Osteocyte (in vitro differentiated cells): ENCODE data around the gene PPP1R27. TPM values are rescaled to one million over a fixed set of nuclear protein-coding genes. Genes with fewer than 3 reads are reported as not detected.

Experiments used
- DNase-seq: peaks from one replicate; pipeline ENCODE4 v3.0.0; 2021; ENCODE audit warnings: mixed read lengths; ENCODE audit not compliant: unreplicated experiment; ENCODE audit errors: extremely low spot score
- H3K27ac Mint-ChIP-seq: one replicate; pipeline ENCODE4 v1.8.0; 2021; ENCODE audit warnings: mild to moderate bottlenecking, mixed read lengths; ENCODE audit not compliant: unreplicated experiment
- H3K27me3 Mint-ChIP-seq: one replicate; pipeline ENCODE4 v1.8.0; 2021; ENCODE audit warnings: mixed read lengths; ENCODE audit not compliant: unreplicated experiment
- H3K36me3 Mint-ChIP-seq: one replicate; pipeline ENCODE4 v1.8.0; 2021; ENCODE audit warnings: mixed read lengths; ENCODE audit not compliant: unreplicated experiment
- H3K4me1 Mint-ChIP-seq: one replicate; pipeline ENCODE4 v1.8.0; 2021; ENCODE audit warnings: mixed read lengths; ENCODE audit not compliant: unreplicated experiment
- H3K4me3 Mint-ChIP-seq: one replicate; pipeline ENCODE4 v1.8.0; 2021; ENCODE audit warnings: mild to moderate bottlenecking, moderate library complexity, mixed read lengths; ENCODE audit not compliant: unreplicated experiment
- H3K9me3 Mint-ChIP-seq: one replicate; pipeline ENCODE4 v1.8.0; 2021; ENCODE audit warnings: mixed read lengths; ENCODE audit not compliant: unreplicated experiment
- total RNA-seq: library from RNA; stranded (reverse); gene quantifications from 2 replicates; pipeline ENCODE4 v1.2.1, GENCODE V29; 2021
- TF ChIP-seq, protein P1 (sequence below): fragments of 200-600 bp; sonication (generic); IDR thresholded peaks from 2 replicates; pipeline ENCODE4 v1.5.0; 2021; ENCODE audit warnings: antibody characterized with exemption, mild to moderate bottlenecking, moderate library complexity

PPP1R27 gene
- total RNA-seq, 1 donor from 2014 or later = 0.62 TPM

DNA sequence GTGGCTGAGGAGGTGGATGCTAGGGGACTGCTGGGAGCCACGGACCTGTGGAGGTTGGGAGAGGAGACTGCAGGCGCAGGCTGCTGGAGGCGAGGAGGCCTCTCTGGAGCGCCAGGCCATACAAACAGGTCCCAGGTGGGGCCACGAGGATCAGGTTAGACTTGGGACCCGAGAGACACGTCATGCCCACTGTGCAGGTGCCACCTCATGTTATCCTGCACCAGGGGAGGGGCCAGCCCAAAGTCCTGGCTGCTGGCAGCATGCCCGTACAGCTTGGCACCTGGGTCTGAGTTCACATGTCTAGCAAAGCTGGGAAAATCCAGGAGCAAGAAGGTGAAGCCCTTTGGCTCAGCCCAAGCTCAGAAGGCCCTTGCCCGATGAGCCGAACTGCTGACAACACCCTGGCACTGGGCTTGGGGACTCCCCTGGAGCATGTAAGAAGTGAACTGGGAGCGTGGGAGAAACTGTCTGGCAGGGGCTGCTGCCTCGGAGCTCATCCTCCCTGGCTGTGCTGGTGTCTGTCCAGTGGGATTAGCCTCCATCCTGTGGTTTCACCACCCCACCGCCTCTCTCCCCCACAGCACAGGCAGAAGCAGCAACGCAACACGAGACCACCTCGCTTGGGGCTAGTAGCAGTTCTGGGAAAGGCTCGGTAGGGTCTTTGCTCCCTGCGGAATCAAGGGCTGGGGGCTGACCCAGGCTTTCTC is 31.0 kb upstream of the PPP1R27 start:
- peak overlapping the region; percentile 66 for H3K27ac Mint-ChIP-seq

DNA sequence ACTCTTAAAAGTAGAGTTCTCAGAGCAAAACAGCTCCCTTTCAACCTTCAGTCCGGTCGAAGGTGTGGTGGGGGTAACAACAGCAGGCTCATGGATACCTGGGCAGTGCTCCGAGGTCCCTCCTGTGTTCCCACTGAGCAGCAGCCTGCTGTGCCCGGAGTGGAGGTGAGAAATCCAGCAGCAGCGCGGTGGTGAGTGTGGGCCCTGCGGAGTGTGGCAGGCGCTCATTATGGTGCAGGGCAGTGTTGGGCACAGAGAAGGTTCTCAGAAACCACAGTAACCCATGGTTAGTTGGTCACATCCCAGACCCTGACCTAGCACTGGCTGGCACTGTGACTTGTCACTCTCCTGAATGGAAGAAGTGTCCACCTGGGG is 30.5 kb upstream of the PPP1R27 start:
- no peak for DNase-seq
- Mint-ChIP-seq H3K27me3 (no peaks in the 10 kb centered on the region), H3K27ac (peak overlapping the region; percentile 66), H3K4me1 (peaks cover 48% of the 10 kb centered on the region), H3K4me3 (no peak overlapping the region), H3K9me3 (no peaks in the 10 kb centered on the region), H3K36me3 (peaks cover 10% of the 10 kb centered on the region)
- TF ChIP-seq, protein P1, sequence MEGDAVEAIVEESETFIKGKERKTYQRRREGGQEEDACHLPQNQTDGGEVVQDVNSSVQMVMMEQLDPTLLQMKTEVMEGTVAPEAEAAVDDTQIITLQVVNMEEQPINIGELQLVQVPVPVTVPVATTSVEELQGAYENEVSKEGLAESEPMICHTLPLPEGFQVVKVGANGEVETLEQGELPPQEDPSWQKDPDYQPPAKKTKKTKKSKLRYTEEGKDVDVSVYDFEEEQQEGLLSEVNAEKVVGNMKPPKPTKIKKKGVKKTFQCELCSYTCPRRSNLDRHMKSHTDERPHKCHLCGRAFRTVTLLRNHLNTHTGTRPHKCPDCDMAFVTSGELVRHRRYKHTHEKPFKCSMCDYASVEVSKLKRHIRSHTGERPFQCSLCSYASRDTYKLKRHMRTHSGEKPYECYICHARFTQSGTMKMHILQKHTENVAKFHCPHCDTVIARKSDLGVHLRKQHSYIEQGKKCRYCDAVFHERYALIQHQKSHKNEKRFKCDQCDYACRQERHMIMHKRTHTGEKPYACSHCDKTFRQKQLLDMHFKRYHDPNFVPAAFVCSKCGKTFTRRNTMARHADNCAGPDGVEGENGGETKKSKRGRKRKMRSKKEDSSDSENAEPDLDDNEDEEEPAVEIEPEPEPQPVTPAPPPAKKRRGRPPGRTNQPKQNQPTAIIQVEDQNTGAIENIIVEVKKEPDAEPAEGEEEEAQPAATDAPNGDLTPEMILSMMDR = no peak

More for the DNA sequence above, 31.0 kb upstream of the PPP1R27 start:
- Mint-ChIP-seq H3K4me3 (no peak overlapping the region), H3K27me3 (no peaks in the 10 kb centered on the region), H3K36me3 (peaks cover 10% of the 10 kb centered on the region), H3K9me3 (no peaks in the 10 kb centered on the region), H3K4me1 (peaks cover 49% of the 10 kb centered on the region)
- no peak for DNase-seq
- TF ChIP-seq, protein P1 = no peak

DNA sequence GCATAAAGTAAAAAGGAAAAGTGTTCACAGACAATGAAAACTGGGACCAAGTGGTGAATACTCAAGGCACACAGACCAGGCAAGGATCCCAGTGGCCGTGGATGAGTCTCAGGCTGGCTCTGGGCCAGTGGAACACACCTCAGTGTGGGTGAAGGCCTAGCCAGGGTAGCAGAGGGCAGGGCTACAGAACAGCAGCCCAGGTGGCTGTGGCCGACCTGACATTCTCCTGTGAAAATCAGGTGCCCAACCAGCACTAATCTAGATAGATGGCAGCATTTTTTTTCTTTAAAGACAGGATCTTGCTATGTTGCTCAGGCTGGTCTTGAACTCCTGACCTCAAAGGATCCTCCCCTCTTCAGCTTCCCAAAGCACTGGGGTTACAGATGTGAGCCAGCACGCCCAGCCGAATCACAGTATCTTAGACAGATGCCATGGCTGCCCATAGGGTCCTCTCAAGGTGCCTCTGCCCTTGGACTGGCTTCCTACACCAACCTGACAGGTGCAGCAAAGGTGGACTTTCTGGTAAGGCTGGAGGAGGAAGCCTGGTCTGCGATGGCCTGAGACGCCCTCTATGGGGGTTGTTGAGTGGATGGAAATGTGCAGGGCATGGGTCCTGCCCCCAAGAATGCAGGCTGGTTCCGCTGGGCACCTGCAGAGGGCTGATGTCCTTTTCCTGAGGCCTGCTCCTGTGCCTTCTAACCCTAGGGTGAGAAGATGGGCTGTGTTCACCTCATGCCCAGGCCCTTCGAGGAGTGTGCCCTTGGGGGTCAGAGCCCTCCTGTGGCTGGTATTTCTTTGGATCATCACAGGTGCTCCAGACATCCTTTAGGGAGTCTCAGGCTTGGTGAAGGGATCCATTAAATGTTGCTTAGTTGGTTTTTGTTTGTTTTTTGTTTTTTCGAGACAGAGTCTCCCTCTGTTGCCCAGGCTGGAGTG is 29.3 kb upstream of the PPP1R27 start:
- Mint-ChIP-seq H3K4me1 (peaks cover 44% of the 10 kb centered on the region), H3K4me3 (no peak overlapping the region), H3K36me3 (peaks cover 8% of the 10 kb centered on the region), H3K9me3 (no peaks in the 10 kb centered on the region), H3K27ac (peak overlapping the region; percentile 23), H3K27me3 (no peaks in the 10 kb centered on the region)
- no peak for DNase-seq
- TF ChIP-seq, protein P1 = no peak

DNA sequence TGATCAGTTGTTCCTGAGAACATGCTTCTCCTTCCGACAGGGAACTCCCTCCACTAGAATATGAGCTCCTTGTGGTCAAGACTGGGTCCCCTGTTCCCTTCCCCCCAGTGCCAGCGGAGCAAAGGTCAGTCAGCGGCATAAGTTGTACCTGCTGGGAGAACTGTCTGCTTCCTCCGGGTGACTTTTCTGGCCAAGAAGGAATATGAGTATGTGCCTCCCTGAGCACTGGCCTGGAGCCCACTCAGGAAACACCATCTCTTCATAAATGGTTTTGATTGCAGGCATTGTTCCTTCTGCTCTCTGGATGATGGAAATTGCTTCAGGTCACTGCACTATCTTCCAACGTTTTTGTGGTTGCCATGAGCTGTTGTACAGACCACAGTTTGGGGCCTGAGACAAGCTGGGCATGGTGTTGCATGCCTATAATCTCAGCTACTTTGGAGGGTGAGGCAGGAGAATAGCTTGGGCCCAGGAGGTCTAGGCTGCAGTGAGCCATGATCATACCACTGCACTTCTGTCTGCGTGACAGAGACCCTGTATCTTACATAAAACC is 28.3 kb upstream of the PPP1R27 start:
- DNase-seq = no peak
- Mint-ChIP-seq H3K36me3 (peaks cover 8% of the 10 kb centered on the region), H3K27me3 (no peaks in the 10 kb centered on the region), H3K9me3 (no peaks in the 10 kb centered on the region), H3K27ac (peak overlapping the region; percentile 52), H3K4me3 (peak overlapping the region; percentile 68), H3K4me1 (peaks cover 48% of the 10 kb centered on the region)
- TF ChIP-seq, protein P1 = no peak
